ENCODE results near the gene IQGAP2. TPM values are rescaled to one million over a fixed set of nuclear protein-coding genes. Genes with fewer than 3 reads are reported as not detected.
A peak's percentile ranks its signal among the peaks of the same experiment; 100 is the strongest.

The IQGAP2 gene
- total and polyA plus RNA-seq, 9 of the 15 experiments (the other 6 are each of a cell fraction or from before 2014, with no cell fraction given) = 8.7 to 23.2 (median 17.4) TPM

DNA sequence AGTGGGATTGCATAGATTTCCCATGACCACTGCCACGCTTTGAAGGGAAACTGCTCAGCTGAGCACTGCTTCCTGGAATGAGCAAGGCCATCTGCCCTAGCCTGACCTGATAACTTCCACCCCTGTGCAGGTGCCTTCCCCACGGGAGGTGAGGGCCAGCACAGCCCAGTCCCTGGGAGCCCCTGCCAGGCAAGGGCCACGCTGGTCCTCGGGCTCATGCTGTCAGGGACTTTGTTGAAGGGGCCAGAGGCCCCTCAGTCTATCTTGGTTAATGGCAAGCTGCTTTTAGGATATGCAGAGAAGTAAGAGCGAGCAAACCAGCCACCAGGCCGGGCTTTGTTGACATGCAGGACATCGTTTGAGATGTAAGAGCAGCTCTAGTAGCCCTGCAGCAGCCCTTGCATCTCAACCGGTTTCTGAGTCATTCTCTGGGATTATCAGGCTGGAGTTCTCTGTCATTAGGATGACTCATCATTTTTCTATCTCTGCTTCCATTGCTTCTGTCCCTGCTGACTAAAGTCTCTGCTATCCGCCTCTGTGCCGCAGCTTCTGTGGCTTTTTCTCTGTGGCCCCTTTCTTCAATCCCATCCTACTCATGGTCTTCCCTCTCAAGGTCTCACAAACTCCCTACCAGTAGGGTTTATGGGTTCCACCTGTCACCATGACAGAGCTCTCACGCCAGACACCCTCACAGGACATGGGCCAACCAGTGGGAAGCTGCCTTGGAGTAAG, 30.6 kb upstream of the IQGAP2 start (continued):
- TF ChIP-seq ZNF644 (tag; IDR thresholded peaks at IDR 0.05; ENCODE audit: low read depth) = peak; percentile 62; the same call in 1 of the 2 replicates
- TF ChIP-seq, protein P1, sequence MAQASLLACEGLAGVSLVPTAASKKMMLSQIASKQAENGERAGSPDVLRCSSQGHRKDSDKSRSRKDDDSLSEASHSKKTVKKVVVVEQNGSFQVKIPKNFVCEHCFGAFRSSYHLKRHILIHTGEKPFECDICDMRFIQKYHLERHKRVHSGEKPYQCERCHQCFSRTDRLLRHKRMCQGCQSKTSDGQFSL (CRISPR knock-in tag; IDR thresholded peaks at IDR 0.05) = no peak
- TF ChIP-seq, protein P1 (tag; IDR thresholded peaks at IDR 0.05) = no peak
- TF ChIP-seq, protein P2, sequence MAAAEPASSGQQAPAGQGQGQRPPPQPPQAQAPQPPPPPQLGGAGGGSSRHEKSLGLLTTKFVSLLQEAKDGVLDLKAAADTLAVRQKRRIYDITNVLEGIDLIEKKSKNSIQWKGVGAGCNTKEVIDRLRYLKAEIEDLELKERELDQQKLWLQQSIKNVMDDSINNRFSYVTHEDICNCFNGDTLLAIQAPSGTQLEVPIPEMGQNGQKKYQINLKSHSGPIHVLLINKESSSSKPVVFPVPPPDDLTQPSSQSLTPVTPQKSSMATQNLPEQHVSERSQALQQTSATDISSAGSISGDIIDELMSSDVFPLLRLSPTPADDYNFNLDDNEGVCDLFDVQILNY (CRISPR knock-in tag; IDR thresholded peaks at IDR 0.05) = no peak
- TF ChIP-seq FOSL1 (tag; conservative IDR thresholded peaks at IDR 0.05) = peak; percentile 99
- peak; percentile 44; the same call in 1 of the 2 replicates for TF ChIP-seq ZFX (CRISPR knock-in tag; IDR thresholded peaks at IDR 0.05)
- TF ChIP-seq SP1 (CRISPR knock-in tag; IDR thresholded peaks at IDR 0.05) = no peak
- peak; percentile 73 for TF ChIP-seq HDAC3 (IDR thresholded peaks at IDR 0.05; ENCODE audit: borderline replicate concordance, partially characterized antibody)
- no peak for TF ChIP-seq MEF2D (tag; conservative IDR thresholded peaks at IDR 0.05; ENCODE audit: low read depth)
- TF ChIP-seq, protein P3, sequence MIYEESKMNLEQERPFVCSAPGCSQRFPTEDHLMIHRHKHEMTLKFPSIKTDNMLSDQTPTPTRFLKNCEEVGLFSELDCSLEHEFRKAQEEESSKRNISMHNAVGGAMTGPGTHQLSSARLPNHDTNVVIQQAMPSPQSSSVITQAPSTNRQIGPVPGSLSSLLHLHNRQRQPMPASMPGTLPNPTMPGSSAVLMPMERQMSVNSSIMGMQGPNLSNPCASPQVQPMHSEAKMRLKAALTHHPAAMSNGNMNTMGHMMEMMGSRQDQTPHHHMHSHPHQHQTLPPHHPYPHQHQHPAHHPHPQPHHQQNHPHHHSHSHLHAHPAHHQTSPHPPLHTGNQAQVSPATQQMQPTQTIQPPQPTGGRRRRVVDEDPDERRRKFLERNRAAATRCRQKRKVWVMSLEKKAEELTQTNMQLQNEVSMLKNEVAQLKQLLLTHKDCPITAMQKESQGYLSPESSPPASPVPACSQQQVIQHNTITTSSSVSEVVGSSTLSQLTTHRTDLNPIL (CRISPR knock-in tag; IDR thresholded peaks at IDR 0.05) = no peak
- TF ChIP-seq KLF6 (CRISPR knock-in tag; IDR thresholded peaks at IDR 0.05; ENCODE audit: borderline replicate concordance) = no peak; the same call in 1 of the 2 replicates
- TF ChIP-seq, protein P4, sequence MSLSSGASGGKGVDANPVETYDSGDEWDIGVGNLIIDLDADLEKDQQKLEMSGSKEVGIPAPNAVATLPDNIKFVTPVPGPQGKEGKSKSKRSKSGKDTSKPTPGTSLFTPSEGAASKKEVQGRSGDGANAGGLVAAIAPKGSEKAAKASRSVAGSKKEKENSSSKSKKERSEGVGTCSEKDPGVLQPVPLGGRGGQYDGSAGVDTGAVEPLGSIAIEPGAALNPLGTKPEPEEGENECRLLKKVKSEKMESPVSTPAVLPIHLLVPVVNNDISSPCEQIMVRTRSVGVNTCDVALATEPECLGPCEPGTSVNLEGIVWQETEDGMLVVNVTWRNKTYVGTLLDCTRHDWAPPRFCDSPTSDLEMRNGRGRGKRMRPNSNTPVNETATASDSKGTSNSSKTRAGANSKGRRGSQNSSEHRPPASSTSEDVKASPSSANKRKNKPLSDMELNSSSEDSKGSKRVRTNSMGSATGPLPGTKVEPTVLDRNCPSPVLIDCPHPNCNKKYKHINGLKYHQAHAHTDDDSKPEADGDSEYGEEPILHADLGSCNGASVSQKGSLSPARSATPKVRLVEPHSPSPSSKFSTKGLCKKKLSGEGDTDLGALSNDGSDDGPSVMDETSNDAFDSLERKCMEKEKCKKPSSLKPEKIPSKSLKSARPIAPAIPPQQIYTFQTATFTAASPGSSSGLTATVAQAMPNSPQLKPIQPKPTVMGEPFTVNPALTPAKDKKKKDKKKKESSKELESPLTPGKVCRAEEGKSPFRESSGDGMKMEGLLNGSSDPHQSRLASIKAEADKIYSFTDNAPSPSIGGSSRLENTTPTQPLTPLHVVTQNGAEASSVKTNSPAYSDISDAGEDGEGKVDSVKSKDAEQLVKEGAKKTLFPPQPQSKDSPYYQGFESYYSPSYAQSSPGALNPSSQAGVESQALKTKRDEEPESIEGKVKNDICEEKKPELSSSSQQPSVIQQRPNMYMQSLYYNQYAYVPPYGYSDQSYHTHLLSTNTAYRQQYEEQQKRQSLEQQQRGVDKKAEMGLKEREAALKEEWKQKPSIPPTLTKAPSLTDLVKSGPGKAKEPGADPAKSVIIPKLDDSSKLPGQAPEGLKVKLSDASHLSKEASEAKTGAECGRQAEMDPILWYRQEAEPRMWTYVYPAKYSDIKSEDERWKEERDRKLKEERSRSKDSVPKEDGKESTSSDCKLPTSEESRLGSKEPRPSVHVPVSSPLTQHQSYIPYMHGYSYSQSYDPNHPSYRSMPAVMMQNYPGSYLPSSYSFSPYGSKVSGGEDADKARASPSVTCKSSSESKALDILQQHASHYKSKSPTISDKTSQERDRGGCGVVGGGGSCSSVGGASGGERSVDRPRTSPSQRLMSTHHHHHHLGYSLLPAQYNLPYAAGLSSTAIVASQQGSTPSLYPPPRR (CRISPR knock-in tag; IDR thresholded peaks at IDR 0.05; ENCODE audit: borderline replicate concordance) = no peak
- no peak for TF ChIP-seq TGIF2 (CRISPR knock-in tag; IDR thresholded peaks at IDR 0.05)
- no peak for TF ChIP-seq PHB (CRISPR knock-in tag; IDR thresholded peaks at IDR 0.05)
- TF ChIP-seq ZNF384 (IDR thresholded peaks at IDR 0.05; ENCODE audit: low read depth, low read length) = 0 out of 2 replicates have a peak, but pooled peaks have one; percentile 23
- TF ChIP-seq TRIM28 (IDR thresholded peaks at IDR 0.05) = peak; percentile 76; the same call in 1 of the 2 replicates
- TF ChIP-seq SAFB (IDR thresholded peaks at IDR 0.05; ENCODE audit: borderline replicate concordance, low read depth, low read length) = no peak
- no peak for TF ChIP-seq ZC3H8 (IDR thresholded peaks at IDR 0.05)
- no peak for TF ChIP-seq ZNF551 (CRISPR knock-in tag; IDR thresholded peaks at IDR 0.05)
